K562 (cell line): ENCODE data around the gene MYO10. TPM values are rescaled to one million over a fixed set of nuclear protein-coding genes. Genes with fewer than 3 reads are reported as not detected.

Experiments used
- ATAC-seq: fragments of 200-7000 bp; cut with Tn5 transposase; 3 replicates; pipeline ENCODE4 v1.9.1; 2020; ENCODE audit warnings: moderate library complexity
- BruUV-seq: library from RNA; stranded (reverse); fragments of 400-500 nt; replicated peaks from 2 replicates; lab custom pipeline; 2021; lab: Mats Ljungman, UMichigan
- CTCF ChIA-PET: fragments of 300-600 bp; formaldehyde crosslinking; extraction: SDS; loops from one replicate; lab custom pipeline; 2021; ENCODE audit warnings: low intra/inter-chr PET ratio; lab: Yijun Ruan, JAX
- POLR2A ChIA-PET: fragments of 300-600, 350-650 bp; sonication (Branson Sonifier 250); formaldehyde crosslinking; extraction: SDS; loops from one replicate; lab custom pipeline; 2021; ENCODE audit warnings: antibody characterized with exemption, inconsistent platforms; lab: Yijun Ruan, JAX
- DNase-seq, 4 experiments: peaks; one replicate each; pipeline versions ENCODE4 v3.0.0 to v3.0.0-alpha.2; 2011 to 2018; ENCODE audit warnings: low spot score in 3 of 4, mixed read lengths in 3 of 4; ENCODE audit errors: extremely low read depth in 1 of 4
- FAIRE-seq: peaks from 2 replicates; lab custom pipeline; 2011; peaks lifted over from hg19 to GRCh38; lab: Jason Lieb, UNC
- H2AFZ ChIP-seq: 2 replicates; pipeline ENCODE4 v1.6.0; 2011; ENCODE audit warnings: low read depth, low read length, control low read depth, inconsistent platforms
- H3K27ac ChIP-seq: fragments of 200-600 bp; 3 replicates; pipeline ENCODE4 v1.8.0; 2011; ENCODE audit warnings: low read depth, mild to moderate bottlenecking, control low read depth, inconsistent platforms, low read length, moderate library complexity, mixed read lengths; ENCODE audit errors: extremely low read depth
- H3K27me3 ChIP-seq, 2 experiments: fragments of 300-600 bp in 1 of 2; 2 replicates in 1 of 2; 3 replicates in 1 of 2; pipeline versions ENCODE4 v1.6.0 to v1.8.0; 2011; ENCODE audit warnings: inconsistent platforms in 2 of 2, low read length in 2 of 2, mild to moderate bottlenecking in 1 of 2, mixed read lengths in 1 of 2, moderate library complexity in 1 of 2; ENCODE audit not compliant: control insufficient read depth in 2 of 2, insufficient read depth in 2 of 2
- H3K36me3 ChIP-seq: fragments of 300-600 bp; 3 replicates; pipeline ENCODE4 v1.8.0; 2011; ENCODE audit warnings: mild to moderate bottlenecking, low read length, inconsistent platforms; ENCODE audit not compliant: control insufficient read depth, insufficient read depth
- H3K4me1 ChIP-seq, 2 experiments: fragments of 200-600 bp in 1 of 2; replicated peaks in 1 of 2; 2 replicates in 1 of 2; 3 replicates in 1 of 2; pipeline versions ENCODE4 v1.5.1 to v1.8.0; 2011; ENCODE audit warnings: inconsistent platforms in 2 of 2, low read length in 2 of 2, mild to moderate bottlenecking in 1 of 2, mixed read lengths in 1 of 2, moderate library complexity in 1 of 2; ENCODE audit not compliant: control insufficient read depth in 2 of 2, insufficient read depth in 2 of 2
- H3K4me2 ChIP-seq: 2 replicates; pipeline ENCODE4 v1.6.1; 2011; ENCODE audit warnings: low read length, control low read depth, inconsistent platforms, mixed read lengths; ENCODE audit not compliant: insufficient read depth
- H3K4me3 ChIP-seq: fragments of 200-600 bp; sonication (generic), shearing (Covaris generic); 2 replicates; pipeline ENCODE4 v1.5.1; 2016; ENCODE audit warnings: control low read depth, inconsistent platforms
- H3K79me2 ChIP-seq: fragments of 200-600 bp; 3 replicates; pipeline ENCODE4 v1.8.0; 2011; ENCODE audit warnings: low read length, inconsistent platforms; ENCODE audit not compliant: control insufficient read depth, insufficient read depth
- H3K9ac ChIP-seq, 2 experiments: 2 replicates each; pipeline versions ENCODE4 v1.6.0 to v1.6.1; 2011; ENCODE audit warnings: low read depth in 2 of 2, low read length in 2 of 2, control low read depth in 1 of 2, inconsistent platforms in 1 of 2, mild to moderate bottlenecking in 1 of 2, mixed read lengths in 1 of 2; ENCODE audit not compliant: insufficient read depth in 1 of 2
- H3K9me1 ChIP-seq: one replicate; pipeline ENCODE4 v1.6.0; 2011; ENCODE audit warnings: inconsistent platforms, mild to moderate bottlenecking, low read length, moderate library complexity; ENCODE audit not compliant: control insufficient read depth, insufficient read depth
- H3K9me3 ChIP-seq: replicated peaks from 2 replicates; pipeline ENCODE4 v1.5.1; 2011; ENCODE audit warnings: low read depth, low read length, inconsistent platforms; ENCODE audit not compliant: control insufficient read depth, insufficient read depth
- H4K20me1 ChIP-seq: replicated peaks from 2 replicates; pipeline ENCODE4 v1.6.1; 2011; ENCODE audit warnings: low read length, inconsistent platforms, mixed read lengths; ENCODE audit not compliant: control insufficient read depth, insufficient read depth
- E4F1 ChIP-seq: fragments of 250-450 bp; sonication (Bioruptor Pico); IDR thresholded peaks from 2 replicates; pipeline ENCODE4 v1.5.0; 2021; ENCODE audit warnings: mild to moderate bottlenecking, borderline replicate concordance
- ELF1 ChIP-seq: fragments of 200-800 bp; sonication (Bioruptor generic); IDR thresholded peaks from 2 replicates; pipeline ENCODE4 v1.6.1; 2016; ENCODE audit warnings: missing genetic modification characterization, missing compliant biosample characterization
- FOXK2 ChIP-seq, 2 experiments: fragments of 450-650 bp; IDR thresholded peaks in 1 of 2; conservative IDR thresholded peaks in 1 of 2; 2 replicates each; pipeline ENCODE4 v1.6.1; 2016; ENCODE audit warnings: low read depth in 2 of 2, mild to moderate bottlenecking in 1 of 2
- GABPB2 ChIP-seq: fragments of 250-450 bp; sonication (Bioruptor Pico); conservative IDR thresholded peaks from 2 replicates; pipeline ENCODE4 v1.5.1; 2021; ENCODE audit warnings: mild to moderate bottlenecking
- STAT6 ChIP-seq: sonication (generic); formaldehyde crosslinking; IDR thresholded peaks from 2 replicates; pipeline ENCODE4 v1.8.1; 2023; ENCODE audit warnings: mild to moderate bottlenecking, missing genetic modification reagents
- YY1 ChIP-seq, 3 experiments: IDR thresholded peaks; 2 replicates each; pipeline ENCODE4 v1.6.1; 2011; ENCODE audit warnings: low read length in 2 of 3, mild to moderate bottlenecking in 2 of 3, moderate library complexity in 2 of 3, borderline replicate concordance in 1 of 3, control low read depth in 1 of 3, low read depth in 1 of 3; ENCODE audit not compliant: insufficient read depth in 3 of 3, insufficient replicate concordance in 2 of 3, control insufficient read depth in 1 of 3, insufficient read length in 1 of 3; ENCODE audit errors: extremely low read depth in 1 of 3
- ZNF24 ChIP-seq: fragments of 450-650 bp; IDR thresholded peaks from 2 replicates; pipeline ENCODE4 v1.6.1; 2016
- ZNF551 ChIP-seq: fragments of 250-450 bp; sonication (Bioruptor Pico); IDR thresholded peaks from 2 replicates; pipeline ENCODE4 v1.5.0; 2021; ENCODE audit warnings: mild to moderate bottlenecking, moderate library complexity
- WGBS: fragments of 100-300 bp; shearing (Covaris generic); methylation state at CpG from one replicate; pipeline ENCODE4 v1.1.6; 2016; ENCODE audit warnings: low coverage, mixed read lengths; ENCODE audit not compliant: insufficient coverage; ENCODE audit errors: missing lambda C conversion rate; 5-methylcytosine and 5-hydroxymethylcytosine counted together
- in situ Hi-C: fragments of 300-500 bp; cut with MboI; formaldehyde crosslinking; loops from 4 replicates; pipeline ENCODE4 v1.15.0; 2018; ENCODE audit warnings: inconsistent platforms, mixed read lengths
- intact Hi-C: fragments of 100-400 bp; cut with micrococcal nuclease; formaldehyde crosslinking; loops from 2 replicates; pipeline ENCODE4 v1.14.2; 2022
- polyA plus RNA-seq, 8 experiments: library from polyadenylated mRNA; depleted of rRNA in 4 of 8; stranded (reverse) in 5 of 8; unstranded in 3 of 8; fragments of >200 nt; fragmentation: Nextera tagmentation in 2 of 8; fragmentation: Illumina TruSeq in 1 of 8; extraction: Ambion mirVana in 2 of 8; extraction: Trizol in 1 of 8; gene quantifications; 2 replicates each; pipeline versions ENCODE4 v1.2.1 to v1.2.3, GENCODE V29; 2011 to 2014; ENCODE audit warnings: inconsistent platforms in 1 of 8, missing spikeins in 1 of 8
- total RNA-seq, 7 experiments: library from RNA; depleted of rRNA in 6 of 7; stranded (reverse); fragments of >200 nt in 6 of 7; fragmentation: Illumina TruSeq in 2 of 7; extraction: Trizol in 2 of 7; gene quantifications; 2 replicates each; pipeline versions ENCODE4 v1.2.1 to v1.2.3, GENCODE V29; 2011 to 2021; ENCODE audit warnings: low replicate concordance in 1 of 7
- TF ChIP-seq, protein P1 (sequence below): fragments of 450-650 bp; IDR thresholded peaks from 2 replicates; pipeline ENCODE4 v1.7.1; 2018; ENCODE audit warnings: mild to moderate bottlenecking, low read depth; ENCODE audit not compliant: partially characterized antibody
- TF ChIP-seq, protein P2 (sequence below): IDR thresholded peaks from 2 replicates; pipeline ENCODE4 v1.6.1; 2016; ENCODE audit warnings: missing genetic modification characterization, missing compliant biosample characterization

Gene MYO10
- total and polyA plus RNA-seq, 9 of the 15 experiments (the other 6 are each of a cell fraction or from before 2014, with no cell fraction given) = 0.04 to 0.24 TPM; not detected in 7

DNA sequence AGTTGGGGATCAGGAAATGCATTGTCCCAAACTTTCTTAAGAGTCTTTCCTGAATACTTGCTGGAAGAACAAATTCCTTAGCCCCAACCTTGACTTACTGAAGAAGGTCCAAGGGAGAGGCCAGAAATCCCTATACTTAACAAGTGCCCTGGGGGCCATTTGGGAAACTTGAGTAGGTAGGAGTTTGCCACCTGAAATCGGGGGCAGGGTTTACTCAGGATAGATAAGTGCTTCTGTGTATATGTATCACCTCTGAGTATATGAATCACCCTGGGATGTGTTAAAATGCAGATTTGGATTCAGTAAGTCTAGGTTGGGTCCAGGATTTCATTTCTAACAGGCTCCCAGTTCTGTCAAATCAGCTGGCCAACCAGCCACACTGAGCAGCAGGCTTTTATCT is 47.9 kb upstream of the MYO10 start:
- Histone ChIP-seq H3K9me1 (no peaks in the 10 kb centered on the region), H3K36me3 (no peaks in the 10 kb centered on the region), H3K27me3 (no peaks in the 10 kb centered on the region), H4K20me1 (no peaks in the 10 kb centered on the region), H3K27ac (no peak overlapping the region), H3K4me1 (no peaks in the 10 kb centered on the region), H3K9ac (no peak overlapping the region), H3K4me2 (no peak overlapping the region), H3K79me2 (no peaks in the 10 kb centered on the region), H3K4me3 (no peak overlapping the region), H3K9me3 (no peaks in the 10 kb centered on the region), H2AFZ (no peak overlapping the region)
- no peak for DNase-seq
- POLR2A ChIA-PET = interaction anchor here (0.6 kb wide), 1 partner anchor 17 kb away, joined by 3 read pairs; no protein-coding TSS in a partner anchor
- BruUV-seq = no TSS peak
- intact Hi-C loops (no loop called here), in situ Hi-C loops (no loop called here)
- FAIRE-seq = no peak
- no peak for ATAC-seq
- 0% methylated on average over 1 of the region's 1 CpG for WGBS
- CTCF ChIA-PET = no interaction called here
- TF ChIP-seq STAT6 (no peak), GABPB2 (CRISPR knock-in tag) (no peak), YY1 (IDR thresholded peaks at IDR 0.05; ENCODE audit: borderline replicate concordance in 1 of 3, control insufficient read depth in 1 of 3, extremely low read depth in 1 of 3, insufficient read depth in 3 of 3, insufficient read length in 1 of 3, insufficient replicate concordance in 2 of 3, low read depth in 1 of 3, low read length in 2 of 3) (no peak), ZNF24 (no peak), E4F1 (CRISPR knock-in tag) (no peak), ZNF551 (CRISPR knock-in tag) (no peak), FOXK2 (conservative IDR thresholded peaks at IDR 0.05 in 1 of 2, IDR thresholded peaks at IDR 0.05 in 1 of 2; ENCODE audit: low read depth in 2 of 2) (no peak), ELF1 (no peak)
- TF ChIP-seq, protein P1, sequence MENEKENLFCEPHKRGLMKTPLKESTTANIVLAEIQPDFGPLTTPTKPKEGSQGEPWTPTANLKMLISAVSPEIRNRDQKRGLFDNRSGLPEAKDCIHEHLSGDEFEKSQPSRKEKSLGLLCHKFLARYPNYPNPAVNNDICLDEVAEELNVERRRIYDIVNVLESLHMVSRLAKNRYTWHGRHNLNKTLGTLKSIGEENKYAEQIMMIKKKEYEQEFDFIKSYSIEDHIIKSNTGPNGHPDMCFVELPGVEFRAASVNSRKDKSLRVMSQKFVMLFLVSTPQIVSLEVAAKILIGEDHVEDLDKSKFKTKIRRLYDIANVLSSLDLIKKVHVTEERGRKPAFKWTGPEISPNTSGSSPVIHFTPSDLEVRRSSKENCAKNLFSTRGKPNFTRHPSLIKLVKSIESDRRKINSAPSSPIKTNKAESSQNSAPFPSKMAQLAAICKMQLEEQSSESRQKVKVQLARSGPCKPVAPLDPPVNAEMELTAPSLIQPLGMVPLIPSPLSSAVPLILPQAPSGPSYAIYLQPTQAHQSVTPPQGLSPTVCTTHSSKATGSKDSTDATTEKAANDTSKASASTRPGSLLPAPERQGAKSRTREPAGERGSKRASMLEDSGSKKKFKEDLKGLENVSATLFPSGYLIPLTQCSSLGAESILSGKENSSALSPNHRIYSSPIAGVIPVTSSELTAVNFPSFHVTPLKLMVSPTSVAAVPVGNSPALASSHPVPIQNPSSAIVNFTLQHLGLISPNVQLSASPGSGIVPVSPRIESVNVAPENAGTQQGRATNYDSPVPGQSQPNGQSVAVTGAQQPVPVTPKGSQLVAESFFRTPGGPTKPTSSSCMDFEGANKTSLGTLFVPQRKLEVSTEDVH = no peak
- TF ChIP-seq, protein P2, sequence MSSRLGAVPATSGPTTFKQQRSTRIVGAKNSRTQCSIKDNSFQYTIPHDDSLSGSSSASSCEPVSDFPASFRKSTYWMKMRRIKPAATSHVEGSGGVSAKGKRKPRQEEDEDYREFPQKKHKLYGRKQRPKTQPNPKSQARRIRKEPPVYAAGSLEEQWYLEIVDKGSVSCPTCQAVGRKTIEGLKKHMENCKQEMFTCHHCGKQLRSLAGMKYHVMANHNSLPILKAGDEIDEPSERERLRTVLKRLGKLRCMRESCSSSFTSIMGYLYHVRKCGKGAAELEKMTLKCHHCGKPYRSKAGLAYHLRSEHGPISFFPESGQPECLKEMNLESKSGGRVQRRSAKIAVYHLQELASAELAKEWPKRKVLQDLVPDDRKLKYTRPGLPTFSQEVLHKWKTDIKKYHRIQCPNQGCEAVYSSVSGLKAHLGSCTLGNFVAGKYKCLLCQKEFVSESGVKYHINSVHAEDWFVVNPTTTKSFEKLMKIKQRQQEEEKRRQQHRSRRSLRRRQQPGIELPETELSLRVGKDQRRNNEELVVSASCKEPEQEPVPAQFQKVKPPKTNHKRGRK (tag) = no peak
